Type B pancreatic cell (in vitro differentiated cells): ENCODE results near the gene SOD3. TPM values are rescaled to one million over a fixed set of nuclear protein-coding genes. Genes with fewer than 3 reads are reported as not detected.

ENCODE experiments used
- DNase-seq: peaks from one replicate; pipeline ENCODE4 v3.0.0; 2021; ENCODE audit warnings: mixed read lengths; ENCODE audit not compliant: unreplicated experiment; ENCODE audit errors: extremely low spot score
- H3K27ac Mint-ChIP-seq: 2 replicates; pipeline ENCODE4 v1.8.0; 2021; ENCODE audit warnings: mild to moderate bottlenecking, mixed read lengths
- H3K27me3 Mint-ChIP-seq: 2 replicates; pipeline ENCODE4 v1.8.0; 2021; ENCODE audit warnings: mixed read lengths
- H3K36me3 Mint-ChIP-seq: 2 replicates; pipeline ENCODE4 v1.8.0; 2021; ENCODE audit warnings: mixed read lengths
- H3K4me1 Mint-ChIP-seq: one replicate; pipeline ENCODE4 v1.8.0; 2021; ENCODE audit warnings: mixed read lengths; ENCODE audit not compliant: unreplicated experiment
- H3K4me3 Mint-ChIP-seq: 2 replicates; pipeline ENCODE4 v1.8.0; 2021; ENCODE audit warnings: mild to moderate bottlenecking, mixed read lengths
- H3K9me3 Mint-ChIP-seq: 2 replicates; pipeline ENCODE4 v1.8.0; 2021; ENCODE audit warnings: mixed read lengths
- total RNA-seq: library from RNA; stranded (reverse); gene quantifications from 2 replicates; pipeline ENCODE4 v1.2.1, GENCODE V29; 2021; ENCODE audit warnings: low replicate concordance
- TF ChIP-seq, protein P1 (sequence below): fragments of 200-600 bp; sonication (generic); conservative IDR thresholded peaks from 2 replicates; pipeline ENCODE4 v1.5.0; 2021; ENCODE audit warnings: antibody characterized with exemption, mild to moderate bottlenecking

Gene SOD3
- total RNA-seq, 1 donor from 2014 or later = 5.4 TPM

DNA sequence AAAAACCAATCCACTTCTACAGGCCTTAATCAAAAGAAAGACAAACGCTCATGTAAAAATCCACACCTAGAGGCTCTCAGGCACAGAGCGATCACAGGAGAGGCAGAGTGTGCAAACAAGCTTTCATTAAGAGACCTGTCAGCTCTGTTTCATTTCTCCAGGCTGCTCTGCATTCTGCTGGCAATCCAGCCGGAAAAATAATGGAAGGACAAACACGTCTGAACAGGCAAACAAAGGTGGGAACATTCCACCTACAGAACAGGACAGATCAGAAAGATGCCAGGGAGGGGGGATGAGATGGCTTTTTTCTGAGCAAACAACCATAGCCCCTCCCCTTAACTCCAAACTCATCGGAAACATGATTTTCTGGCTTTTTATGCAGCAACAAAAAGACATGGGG is 9.7 kb downstream of the SOD3 start:
- peak overlapping the region; percentile 64 for H3K4me3 Mint-ChIP-seq

DNA sequence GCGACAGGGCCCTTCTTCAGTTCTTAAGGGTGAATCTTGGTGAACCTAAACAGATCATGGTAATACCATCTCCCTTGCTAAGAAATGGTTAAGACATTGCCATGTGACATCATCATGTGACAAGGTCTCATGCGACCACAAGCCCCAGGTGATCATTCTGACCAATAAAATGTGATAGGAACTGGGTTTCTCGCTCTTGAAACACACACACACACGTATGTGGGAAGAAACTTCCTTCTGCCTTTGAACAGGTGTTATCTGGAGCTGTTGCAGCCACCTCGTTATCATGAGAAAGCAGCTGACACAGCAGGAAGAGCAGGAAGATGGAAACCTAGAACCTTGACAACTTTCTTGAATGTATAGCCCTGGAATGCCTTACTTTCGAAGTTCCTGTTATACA is 10.2 kb downstream of the SOD3 start:
- Mint-ChIP-seq H3K27me3 (peaks cover 24% of the 10 kb centered on the region), H3K9me3 (peaks cover 5% of the 10 kb centered on the region), H3K36me3 (peaks cover 4% of the 10 kb centered on the region), H3K4me1 (peaks cover 32% of the 10 kb centered on the region), H3K4me3 (no peak overlapping the region), H3K27ac (peak overlapping the region; percentile 79)
- DNase-seq = no peak
- TF ChIP-seq, protein P1, sequence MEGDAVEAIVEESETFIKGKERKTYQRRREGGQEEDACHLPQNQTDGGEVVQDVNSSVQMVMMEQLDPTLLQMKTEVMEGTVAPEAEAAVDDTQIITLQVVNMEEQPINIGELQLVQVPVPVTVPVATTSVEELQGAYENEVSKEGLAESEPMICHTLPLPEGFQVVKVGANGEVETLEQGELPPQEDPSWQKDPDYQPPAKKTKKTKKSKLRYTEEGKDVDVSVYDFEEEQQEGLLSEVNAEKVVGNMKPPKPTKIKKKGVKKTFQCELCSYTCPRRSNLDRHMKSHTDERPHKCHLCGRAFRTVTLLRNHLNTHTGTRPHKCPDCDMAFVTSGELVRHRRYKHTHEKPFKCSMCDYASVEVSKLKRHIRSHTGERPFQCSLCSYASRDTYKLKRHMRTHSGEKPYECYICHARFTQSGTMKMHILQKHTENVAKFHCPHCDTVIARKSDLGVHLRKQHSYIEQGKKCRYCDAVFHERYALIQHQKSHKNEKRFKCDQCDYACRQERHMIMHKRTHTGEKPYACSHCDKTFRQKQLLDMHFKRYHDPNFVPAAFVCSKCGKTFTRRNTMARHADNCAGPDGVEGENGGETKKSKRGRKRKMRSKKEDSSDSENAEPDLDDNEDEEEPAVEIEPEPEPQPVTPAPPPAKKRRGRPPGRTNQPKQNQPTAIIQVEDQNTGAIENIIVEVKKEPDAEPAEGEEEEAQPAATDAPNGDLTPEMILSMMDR = no peak

More for the DNA sequence above, 9.7 kb downstream of the SOD3 start:
- Mint-ChIP-seq H3K27ac (peak overlapping the region; percentile 79), H3K4me1 (peaks cover 32% of the 10 kb centered on the region), H3K9me3 (peaks cover 5% of the 10 kb centered on the region), H3K36me3 (peaks cover 4% of the 10 kb centered on the region), H3K27me3 (peaks cover 29% of the 10 kb centered on the region)
- TF ChIP-seq, protein P1 = no peak
- DNase-seq = no peak

DNA sequence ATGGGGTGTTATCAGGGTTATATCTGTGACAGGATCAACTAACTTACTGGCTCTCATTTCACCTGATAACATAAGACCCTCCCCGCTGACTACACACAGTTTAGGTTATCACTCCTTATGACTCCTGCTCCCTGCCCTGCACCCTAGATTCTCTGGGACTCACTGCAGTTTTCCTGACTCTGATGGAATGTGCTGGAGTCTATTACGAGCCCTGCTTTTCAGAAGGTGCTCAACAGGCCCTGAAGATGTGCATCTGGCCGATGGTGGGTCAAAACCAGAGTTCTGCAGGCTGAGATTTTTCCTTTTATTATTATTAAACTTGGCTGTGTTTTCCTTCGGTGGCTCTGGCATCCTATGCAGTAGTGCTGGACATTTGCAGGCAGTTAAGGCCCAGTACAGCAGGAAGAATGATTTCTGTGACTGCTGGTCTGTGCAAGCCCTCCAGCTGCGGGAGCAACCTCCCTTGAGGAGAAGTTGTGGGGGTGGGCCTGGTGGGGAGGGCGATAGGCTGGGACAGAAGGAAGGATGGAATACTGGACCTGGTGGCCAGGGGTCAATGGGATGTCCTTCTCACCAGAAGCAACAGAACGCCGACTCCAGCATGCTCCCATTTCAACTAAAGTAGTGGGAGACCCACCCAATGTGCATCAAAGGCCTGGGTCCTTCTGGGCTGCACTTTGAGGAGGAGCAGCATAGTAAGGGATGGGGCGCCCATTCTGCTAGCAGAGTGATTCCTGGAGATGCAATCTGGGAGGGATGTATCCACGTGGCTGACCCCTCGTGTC is 11.0 kb downstream of the SOD3 start:
- Mint-ChIP-seq H3K9me3 (peaks cover 5% of the 10 kb centered on the region), H3K27ac (peak overlapping the region; percentile 79), H3K4me1 (peaks cover 26% of the 10 kb centered on the region), H3K27me3 (peaks cover 16% of the 10 kb centered on the region), H3K36me3 (peaks cover 4% of the 10 kb centered on the region), H3K4me3 (no peak overlapping the region)
- no peak for DNase-seq
- TF ChIP-seq, protein P1 = no peak

DNA sequence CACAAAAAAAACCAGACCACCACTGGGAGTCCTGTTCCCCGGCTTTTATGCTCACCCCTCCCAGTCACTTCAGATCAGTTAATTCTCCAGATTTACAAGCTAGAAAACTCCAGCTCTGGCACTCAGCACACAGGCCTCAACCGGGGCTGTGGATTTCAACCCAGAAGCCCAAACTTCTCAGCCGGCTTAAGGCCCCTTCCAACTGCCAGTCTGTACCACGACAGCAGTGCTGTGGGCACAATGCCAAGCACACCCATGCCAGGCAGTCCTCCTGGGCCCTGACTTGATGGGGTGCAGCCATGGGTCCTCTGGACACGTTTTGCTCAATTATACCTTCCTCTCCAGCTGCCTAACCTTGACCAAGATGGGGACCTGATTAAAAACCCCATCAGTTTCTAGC is 12.2 kb downstream of the SOD3 start:
- H3K9me3 Mint-ChIP-seq = peaks cover 13% of the 10 kb centered on the region
- no peak for DNase-seq
- H3K27ac Mint-ChIP-seq = no peak overlapping the region
- no peak overlapping the region for H3K4me3 Mint-ChIP-seq
- H3K27me3 Mint-ChIP-seq = peaks cover 4% of the 10 kb centered on the region
- H3K4me1 Mint-ChIP-seq = peaks cover 23% of the 10 kb centered on the region
- H3K36me3 Mint-ChIP-seq = peaks cover 12% of the 10 kb centered on the region
- TF ChIP-seq, protein P1 = no peak

DNA sequence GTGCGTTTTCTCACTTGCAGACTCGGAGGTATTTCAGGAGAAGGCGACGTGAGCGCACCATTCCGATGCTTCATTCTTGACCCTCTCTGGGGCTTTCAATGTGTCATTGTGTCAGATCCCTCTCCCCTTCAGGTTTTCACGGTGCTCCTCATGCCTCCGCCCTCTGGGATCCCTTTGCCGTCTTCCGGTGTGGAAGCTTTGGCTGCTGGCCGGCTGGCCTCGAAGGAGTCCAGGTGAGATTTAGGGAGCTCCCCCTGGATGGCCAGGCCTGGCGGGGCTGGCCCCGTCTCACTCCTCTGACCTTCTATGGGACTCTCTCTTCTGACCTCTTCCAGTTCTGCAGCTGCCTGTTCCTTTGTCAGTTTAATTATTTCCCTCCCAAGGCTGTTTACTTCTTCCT is 12.9 kb downstream of the SOD3 start:
- H3K9me3 Mint-ChIP-seq = peaks cover 14% of the 10 kb centered on the region
- TF ChIP-seq, protein P1 = no peak
- H3K27ac Mint-ChIP-seq = no peak overlapping the region
- no peak for DNase-seq
- peaks cover 16% of the 10 kb centered on the region for H3K4me1 Mint-ChIP-seq
- peaks cover 13% of the 10 kb centered on the region for H3K36me3 Mint-ChIP-seq
- no peak overlapping the region for H3K4me3 Mint-ChIP-seq
- H3K27me3 Mint-ChIP-seq = no peaks in the 10 kb centered on the region
